Activated CD4-positive, alpha-beta T cell treated with anti-CD3 and anti-CD28 coated beads, Interleukin-2, amount 10 ng/mL, durations not matched to agents 7 days and 5 days (primary cell): ENCODE results near the gene SHC1. TPM values are rescaled to one million over a fixed set of nuclear protein-coding genes. Genes with fewer than 3 reads are reported as not detected.
"Not testable (repeated sequence)": the region's sequence is repeated elsewhere in the genome, so short reads cannot be mapped to it uniquely, and the experiment has no call there.

Source experiments
- CTCF ChIA-PET: fragments of 350-600 bp; sonication (Branson Sonifier 250); formaldehyde crosslinking; loops from one replicate; lab custom pipeline; 2021; ENCODE audit warnings: antibody characterized with exemption; lab: Charles Lee
- POLR2A ChIA-PET: fragments of 350-600 bp; sonication (Branson Sonifier 250); formaldehyde crosslinking; loops from one replicate; lab custom pipeline; 2021; ENCODE audit warnings: antibody characterized with exemption; lab: Charles Lee
- DNase-seq: peaks from one replicate; pipeline ENCODE4 v3.0.0-alpha.2; 2020
- H3K27ac Mint-ChIP-seq: one replicate; pipeline ENCODE4 v1.8.0; 2021; ENCODE audit warnings: mild to moderate bottlenecking, moderate library complexity, mixed read lengths
- H3K27me3 Mint-ChIP-seq: one replicate; pipeline ENCODE4 v1.8.0; 2021; ENCODE audit warnings: mixed read lengths
- H3K36me3 Mint-ChIP-seq: one replicate; pipeline ENCODE4 v1.8.0; 2021; ENCODE audit warnings: low read depth, mixed read lengths
- H3K4me1 Mint-ChIP-seq: one replicate; pipeline ENCODE4 v1.8.0; 2021; ENCODE audit warnings: mixed read lengths
- H3K4me3 Mint-ChIP-seq: one replicate; pipeline ENCODE4 v1.8.0; 2021; ENCODE audit warnings: mild to moderate bottlenecking, moderate library complexity, mixed read lengths
- H3K9me3 Mint-ChIP-seq: one replicate; pipeline ENCODE4 v1.8.0; 2021; ENCODE audit warnings: mixed read lengths
- total RNA-seq, 2 experiments: library from RNA; stranded (reverse); gene quantifications; one replicate each; pipeline ENCODE4 v1.2.3, GENCODE V29; 2021

Gene SHC1
- total RNA-seq, 2 experiments from 2014 or later: 75.1 to 104 TPM

GRCh38 chr1:154999571-155000410, 29.2 kb upstream of the SHC1 start:
- H3K4me1 Mint-ChIP-seq: peaks cover 45% of the 10 kb centered on the region
- H3K4me3 Mint-ChIP-seq: peak overlapping the region; percentile 93
- peak; percentile 38 for DNase-seq
- H3K27ac Mint-ChIP-seq: peak overlapping the region; percentile 91
- ChIA-PET CTCF (interaction anchor here (0.7 to 13.0 kb wide), 24 partner anchors 9 to 440 kb away, joined by 3 to 184 read pairs (median 5); partner anchors contain the start of genes ADAM15, CKS1B, FLAD1 and PBXIP1), POLR2A (interaction anchor here (0.6 to 1.5 kb wide), 3 partner anchors 16 to 40 kb away, joined by 3 to 7 read pairs (median 5); partner anchors contain the start of gene FLAD1)
- H3K9me3 Mint-ChIP-seq: no peaks in the 10 kb centered on the region
- peaks cover 10% of the 10 kb centered on the region for H3K36me3 Mint-ChIP-seq
- H3K27me3 Mint-ChIP-seq: no peaks in the 10 kb centered on the region

GRCh38 chr1:154998818-154999570, 28.4 kb upstream of the SHC1 start:
- peak overlapping the region; percentile 59 for H3K4me3 Mint-ChIP-seq
- peaks cover 6% of the 10 kb centered on the region for H3K36me3 Mint-ChIP-seq
- peaks cover 37% of the 10 kb centered on the region for H3K4me1 Mint-ChIP-seq
- POLR2A ChIA-PET: interaction anchor here (0.6 to 1.5 kb wide), 3 partner anchors 15 to 39 kb away, joined by 3 to 7 read pairs (median 5); partner anchors contain the start of gene FLAD1
- no peaks in the 10 kb centered on the region for H3K9me3 Mint-ChIP-seq
- H3K27ac Mint-ChIP-seq: peak overlapping the region; percentile 81
- DNase-seq: peak; percentile 73
- CTCF ChIA-PET: interaction anchor here (0.7 to 13.0 kb wide), 24 partner anchors 9 to 439 kb away, joined by 3 to 184 read pairs (median 5); partner anchors contain the start of genes ADAM15, CKS1B, FLAD1 and PBXIP1
- H3K27me3 Mint-ChIP-seq: no peaks in the 10 kb centered on the region

GRCh38 chr1:154998201-154998780, 27.7 kb upstream of the SHC1 start:
- H3K4me3 Mint-ChIP-seq: no peak overlapping the region
- no peaks in the 10 kb centered on the region for H3K27me3 Mint-ChIP-seq
- ChIA-PET CTCF (interaction anchor here (0.8 to 13.0 kb wide), 21 partner anchors 8 to 438 kb away, joined by 3 to 184 read pairs (median 5); partner anchors contain the start of genes ADAM15, CKS1B, FLAD1 and PBXIP1), POLR2A (interaction anchor here (1.0 to 1.5 kb wide), 2 partner anchors 14 to 25 kb away, joined by 3 to 7 read pairs; partner anchors contain the start of gene FLAD1)
- no peaks in the 10 kb centered on the region for H3K9me3 Mint-ChIP-seq
- DNase-seq: no peak
- peaks cover 33% of the 10 kb centered on the region for H3K4me1 Mint-ChIP-seq
- H3K27ac Mint-ChIP-seq: peak overlapping the region; percentile 20
- H3K36me3 Mint-ChIP-seq: peaks cover 3% of the 10 kb centered on the region

- Mint-ChIP-seq H3K9me3 (no peaks in the 10 kb centered on the region), H3K36me3 (peaks cover 2% of the 10 kb centered on the region), H3K27me3 (no peaks in the 10 kb centered on the region), H3K4me1 (peaks cover 33% of the 10 kb centered on the region), H3K4me3 (no peak overlapping the region), H3K27ac (no peak overlapping the region)
- ChIA-PET POLR2A (no interaction called here), CTCF (interaction anchor here (1.0 to 13.0 kb wide), 8 partner anchors 9 to 919 kb away, joined by 3 to 184 read pairs (median 4); partner anchors contain the start of genes FLAD1 and SHC1)
- DNase-seq: no peak
Measured at GRCh38 chr1:154996966-154997701, 26.6 kb upstream of the SHC1 start.

- H3K27me3 Mint-ChIP-seq, POLR2A ChIA-PET, H3K9me3 Mint-ChIP-seq, DNase-seq, H3K36me3 Mint-ChIP-seq, H3K4me3 Mint-ChIP-seq, H3K27ac Mint-ChIP-seq: not testable (repeated sequence)
- CTCF ChIA-PET: interaction anchor here (0.7 to 13.0 kb wide), 7 partner anchors 8 to 401 kb away, joined by 3 to 184 read pairs (median 5); partner anchors contain the start of gene FLAD1
- H3K4me1 Mint-ChIP-seq: peaks cover 33% of the 10 kb centered on the region
Measured at GRCh38 chr1:154995301-154995983, 24.9 kb upstream of the SHC1 start.

GRCh38 chr1:154994591-154994990, 24.0 kb upstream of the SHC1 start:
- POLR2A ChIA-PET: interaction anchor here (1.2 kb wide), 1 partner anchor 21 kb away, joined by 6 read pairs; the partner anchor contains the start of gene CKS1B
- no peak overlapping the region for H3K4me3 Mint-ChIP-seq
- H3K27me3 Mint-ChIP-seq: no peaks in the 10 kb centered on the region
- DNase-seq: no peak
- peaks cover 25% of the 10 kb centered on the region for H3K4me1 Mint-ChIP-seq
- H3K27ac Mint-ChIP-seq: peak overlapping the region; percentile 60
- no peaks in the 10 kb centered on the region for H3K9me3 Mint-ChIP-seq
- CTCF ChIA-PET: interaction anchor here (0.7 to 13.0 kb wide), 10 partner anchors 10 to 256 kb away, joined by 3 to 184 read pairs (median 4); partner anchors contain the start of genes ADAM15, FLAD1 and PYGO2
- peaks cover 7% of the 10 kb centered on the region for H3K36me3 Mint-ChIP-seq

GRCh38 chr1:154994269-154994587, 23.7 kb upstream of the SHC1 start:
- H3K9me3 Mint-ChIP-seq: no peaks in the 10 kb centered on the region
- peaks cover 8% of the 10 kb centered on the region for H3K36me3 Mint-ChIP-seq
- CTCF ChIA-PET: interaction anchor here (0.7 to 13.0 kb wide), 11 partner anchors 10 to 435 kb away, joined by 3 to 184 read pairs (median 3); partner anchors contain the start of genes ADAM15, FLAD1 and PYGO2
- no peak for DNase-seq
- H3K4me1 Mint-ChIP-seq: peaks cover 24% of the 10 kb centered on the region
- no peak overlapping the region for H3K4me3 Mint-ChIP-seq
- H3K27ac Mint-ChIP-seq: peak overlapping the region; percentile 60
- H3K27me3 Mint-ChIP-seq: no peaks in the 10 kb centered on the region
- POLR2A ChIA-PET: interaction anchor here (1.2 kb wide), 1 partner anchor 20 kb away, joined by 6 read pairs; the partner anchor contains the start of gene CKS1B

GRCh38 chr1:154993572-154994268, 23.2 kb upstream of the SHC1 start, which contains the start of gene LENEP:
Gene LENEP (plus strand): TSS chr1:154993586. CDS start chr1:154993608, 22 bp downstream.
- POLR2A ChIA-PET: interaction anchor here (1.2 kb wide), 1 partner anchor 20 kb away, joined by 6 read pairs; the partner anchor contains the start of gene CKS1B
- no peaks in the 10 kb centered on the region for H3K27me3 Mint-ChIP-seq
- CTCF ChIA-PET: interaction anchor here (0.7 to 13.0 kb wide), 9 partner anchors 9 to 434 kb away, joined by 3 to 184 read pairs (median 3); partner anchors contain the start of genes ADAM15, FLAD1 and PYGO2
- no peaks in the 10 kb centered on the region for H3K9me3 Mint-ChIP-seq
- DNase-seq: no peak
- H3K27ac Mint-ChIP-seq: peak within 1 kb of the TSS; percentile 66
- no peak within 1 kb of the TSS for H3K4me3 Mint-ChIP-seq
- peaks cover 24% of the 10 kb centered on the region for H3K4me1 Mint-ChIP-seq
- H3K36me3 Mint-ChIP-seq: peaks cover 11% of the 10 kb centered on the region

- no peak overlapping the region for H3K4me3 Mint-ChIP-seq
- peaks cover 19% of the 10 kb centered on the region for H3K36me3 Mint-ChIP-seq
- peak overlapping the region; percentile 66 for H3K27ac Mint-ChIP-seq
- DNase-seq: no peak
- H3K4me1 Mint-ChIP-seq: peaks cover 23% of the 10 kb centered on the region
- ChIA-PET POLR2A (no interaction called here), CTCF (interaction anchor here (1.2 to 13.0 kb wide), 6 partner anchors 9 to 433 kb away, joined by 3 to 184 read pairs (median 5); partner anchors contain the start of gene FLAD1)
- H3K9me3 Mint-ChIP-seq: no peaks in the 10 kb centered on the region
- no peaks in the 10 kb centered on the region for H3K27me3 Mint-ChIP-seq
Measured at GRCh38 chr1:154992721-154993571, 22.4 kb upstream of the SHC1 start.
